Heart left ventricle (tissue), 16 donors: Measurements from ENCODE around the gene REEP1. TPM values are rescaled to one million over a fixed set of nuclear protein-coding genes. Genes with fewer than 3 reads are reported as not detected.
"Not testable (repeated sequence)": the region's sequence is repeated elsewhere in the genome, so short reads cannot be mapped to it uniquely, and the experiment has no call there.

Experiments
- ATAC-seq, 4 donors: fragments of 200-7000 bp; cut with Tn5 transposase; one replicate each; pipeline ENCODE4 v1.9.1; 2020 to 2022; ENCODE audit warnings: moderate library complexity in 4 of 4, mild to moderate bottlenecking in 3 of 4, moderate number of reproducible peaks in 1 of 4
- DNase-seq, 5 donors: peaks; one replicate each; pipeline ENCODE4 v3.0.0-alpha.2; 2020
- H3K27ac ChIP-seq, 12 donors: fragments of 200-600 bp; sonication (generic) in 4 of 12; one replicate each; pipeline versions ENCODE4 v1.5.0 to v1.8.0; 2016 to 2022; ENCODE audit warnings: mild to moderate bottlenecking in 2 of 12
- H3K27me3 ChIP-seq, 9 donors: fragments of 200-600 bp; sonication (generic) in 2 of 9; one replicate each; pipeline versions ENCODE4 v1.5.1 to v1.8.0; 2016 to 2022; ENCODE audit warnings: mild to moderate bottlenecking in 3 of 9
- H3K36me3 ChIP-seq, 9 donors: fragments of 200-600 bp; sonication (generic) in 2 of 9; one replicate each; pipeline versions ENCODE4 v1.5.0 to v1.8.0; 2018 to 2022; ENCODE audit warnings: mild to moderate bottlenecking in 2 of 9
- H3K4me1 ChIP-seq, 12 donors: fragments of 200-600 bp; sonication (generic) in 4 of 12; one replicate each; pipeline versions ENCODE4 v1.5.0 to v1.8.0; 2016 to 2022; ENCODE audit warnings: mild to moderate bottlenecking in 3 of 12
- H3K4me3 ChIP-seq, 12 donors: fragments of 200-600 bp; sonication (generic) in 4 of 12; one replicate each; pipeline versions ENCODE4 v1.5.0 to v1.8.0; 2017 to 2022; ENCODE audit warnings: mild to moderate bottlenecking in 9 of 12, moderate library complexity in 4 of 12
- H3K9me3 ChIP-seq, 12 donors: fragments of 200-600 bp; sonication (generic) in 4 of 12; one replicate each; pipeline versions ENCODE4 v1.5.0 to v1.8.0; 2016 to 2022; ENCODE audit warnings: mild to moderate bottlenecking in 1 of 12
- CTCF ChIP-seq, 12 donors: fragments of 200-600 bp; sonication (generic) in 4 of 12; IDR thresholded peaks; one replicate each; pipeline versions ENCODE4 v1.5.0 to v1.8.0; 2018 to 2022; ENCODE audit warnings: antibody characterized with exemption in 12 of 12, mild to moderate bottlenecking in 5 of 12
- POLR2A ChIP-seq, 2 donors: fragments of 450-650 bp; IDR thresholded peaks; one replicate each; pipeline ENCODE4 v1.6.1; 2017; ENCODE audit warnings: antibody characterized with exemption in 2 of 2, mild to moderate bottlenecking in 2 of 2, moderate library complexity in 2 of 2
- WGBS, 4 donors: extraction: QIAGEN DNeasy Blood & Tissue Kit in 2 of 4; methylation state at CpG; one replicate each; pipeline versions ENCODE4 v1.1.5 to v1.1.7; 2013 to 2018; 5-methylcytosine and 5-hydroxymethylcytosine counted together
- intact Hi-C, 10 donors: fragments of 100-400 bp; cut with DNase I; formaldehyde crosslinking; loops; one replicate each; pipeline versions ENCODE4 v1.11.1 to v1.14.2; 2022
- polyA plus RNA-seq, 2 donors: library from polyadenylated mRNA; stranded (reverse); fragments of 200-250 nt; gene quantifications; one replicate each; pipeline ENCODE4 v1.2.3, GENCODE V29; 2013
- total RNA-seq, 9 donors: library from RNA; depleted of rRNA in 2 of 9; stranded (reverse); fragments of >200 nt in 2 of 9; fragmentation: NEBNext Ultra II Directional in 3 of 9; extraction: Animal tissue kit (Norgen Biotek cat#: 25700) in 3 of 9; gene quantifications; one replicate each; pipeline versions ENCODE4 v1.1.0 to v1.2.4, GENCODE V29; 2016 to 2023
- donor health status: ischemic (EF 13 %, LVEDD 7.1; RV severe dilation, severe dysfunction).
- donor health status: healthy with polysubstance abuse.
- donor health status: DM: no; HTN: yes; CAD: no.
- donor health status: DM: no; HTN: no; CAD: no.
- donor health status: ischemic (EF 25% LVEDD 6.9; RV normal size, moderate dysfunction).
- donor health status: ischemic (EF 25% LVEDD 5.7; RV mildly dilated, moderate dysfunction).
- donor health status: healthy.
- donor health status: DM: yes; HTN: yes; CAD: no.
- donor health status: ischemic (EF 35%, LVEDD 5.7; RV mildly dilated, moderate dysfunction).
- donor health status: nonischemic (EF 11% LVEDD 7.7; RV severe dilation, severe dysfunction).
- donor health status: DM: yes; HTN: yes; CAD: no.
- donor health status: PGD.
- donor health status: ischemic (EF 29% LVEDD 5.4; RV normal size, mild dysfunction).
- donor health status: nonischemic (EF 23%, LVEDD 6.1; RV moderate dilation, normal function).

The REEP1 gene
- total and polyA plus RNA-seq, 11 donors, result 13.6 to 43.4 (median 27.6) TPM

GRCh38 chr2:86203614-86204013 is 133.8 kb downstream of the REEP1 start:
- Histone ChIP-seq H3K27me3 (no peaks in the 10 kb centered on the region), H3K4me3 (no peak overlapping the region), H3K36me3 (peaks cover 0 to 41% (median 30%) of the 10 kb centered on the region in 9 donors), H3K4me1 (peaks cover 0 to 60% (median 31%) of the 10 kb centered on the region in 12 donors), H3K9me3 (no peaks in the 10 kb centered on the region), H3K27ac (no peak overlapping the region)
- DNase-seq (no peak), ATAC-seq (no peak)
- 89 to 98% (median 96%) methylated on average over 1 of the region's 1 CpG for WGBS, 4 donors
- TF ChIP-seq CTCF (IDR thresholded peaks at IDR 0.05) (no peak), POLR2A (IDR thresholded peaks at IDR 0.05) (no peak)
- intact Hi-C loops, result no loop called here

- DNase-seq (peak in 1 of 5 donors; percentile 76), ATAC-seq (peak in 3 of 4 donors; percentile 27 to 43 (median 38))
- H3K4me3 ChIP-seq, result no peak overlapping the region
- H3K36me3 ChIP-seq, result peaks cover 0 to 32% (median 21%) of the 10 kb centered on the region in 9 donors
- no peaks in the 10 kb centered on the region for H3K9me3 ChIP-seq
- TF ChIP-seq POLR2A (IDR thresholded peaks at IDR 0.05) (no peak), CTCF (IDR thresholded peaks at IDR 0.05) (no peak)
- WGBS, 4 donors, result 54 to 62% (median 61%) methylated on average over 9 of the region's 9 CpGs
- intact Hi-C loops, result no loop called here
- peaks cover 0 to 61% (median 31%) of the 10 kb centered on the region in 12 donors for H3K4me1 ChIP-seq
- peak overlapping the region in 10 of 12 donors; percentile 11 to 74 (median 48) for H3K27ac ChIP-seq
- no peaks in the 10 kb centered on the region for H3K27me3 ChIP-seq
These were observed 134.7 kb downstream of the REEP1 start for GRCh38 chr2:86202702-86203101.

GRCh38 chr2:86202336-86202692 is 135.1 kb downstream of the REEP1 start:
- peak overlapping the region in 1 of 12 donors; percentile 10 for H3K4me3 ChIP-seq
- ATAC-seq, result no peak
- intact Hi-C loops, result no loop called here
- no peak for DNase-seq
- H3K27ac ChIP-seq, result peak overlapping the region in 11 of 12 donors; percentile 11 to 74 (median 48)
- 68 to 79% (median 74%) methylated on average over 2 of the region's 2 CpGs for WGBS, 4 donors
- no peak for TF ChIP-seq CTCF (IDR thresholded peaks at IDR 0.05)
- TF ChIP-seq POLR2A (IDR thresholded peaks at IDR 0.05), result no peak
- H3K9me3 ChIP-seq, result no peaks in the 10 kb centered on the region
- no peaks in the 10 kb centered on the region for H3K27me3 ChIP-seq
- peaks cover 0 to 61% (median 31%) of the 10 kb centered on the region in 12 donors for H3K4me1 ChIP-seq
- H3K36me3 ChIP-seq, result peaks cover 0 to 28% (median 17%) of the 10 kb centered on the region in 9 donors

GRCh38 chr2:86201671-86202335 is 135.6 kb downstream of the REEP1 start:
- WGBS, 4 donors, result 43 to 52% (median 44%) methylated on average over 8 of the region's 8 CpGs
- peak in 1 of 4 donors; percentile 20 for ATAC-seq

GRCh38 chr2:86200564-86200963 is 136.9 kb downstream of the REEP1 start:
- H3K27me3 ChIP-seq, ATAC-seq, intact Hi-C loops, H3K9me3 ChIP-seq, DNase-seq: not testable (repeated sequence)
- Histone ChIP-seq H3K4me3 (peak overlapping the region in 11 of 12 donors; percentile 51 to 92 (median 73)), H3K36me3 (peaks cover 0 to 11% (median 0%) of the 10 kb centered on the region in 9 donors), H3K4me1 (peaks cover 0 to 70% (median 39%) of the 10 kb centered on the region in 12 donors), H3K27ac (peak overlapping the region in 4 of 12 donors; percentile 7 to 89 (median 84))
- WGBS, 4 donors, result 74 to 77% (median 76%) methylated on average over 11 of the region's 11 CpGs

More at GRCh38 chr2:86201671-86202335, 135.6 kb downstream of the REEP1 start:
- H3K36me3 ChIP-seq, result peaks cover 0 to 23% (median 12%) of the 10 kb centered on the region in 9 donors
- intact Hi-C loops, result no loop called here
- peak overlapping the region in 11 of 12 donors; percentile 11 to 74 (median 48) for H3K27ac ChIP-seq
- no peaks in the 10 kb centered on the region for H3K27me3 ChIP-seq
- H3K4me3 ChIP-seq, result peak overlapping the region in 2 of 12 donors; percentile 4 to 10
- H3K4me1 ChIP-seq, result peaks cover 0 to 61% (median 31%) of the 10 kb centered on the region in 12 donors
- no peaks in the 10 kb centered on the region for H3K9me3 ChIP-seq
- DNase-seq, result no peak
- TF ChIP-seq CTCF (IDR thresholded peaks at IDR 0.05), result peak in 4 of 12 donors; percentile 12 to 23 (median 18)
- TF ChIP-seq POLR2A (IDR thresholded peaks at IDR 0.05), result no peak
